HepG2 (cell line): ENCODE results near the gene CELF5. TPM values are rescaled to one million over a fixed set of nuclear protein-coding genes. Genes with fewer than 3 reads are reported as not detected.

Experiments
- ATAC-seq: fragments of 200-7000 bp; cut with Tn5 transposase; 3 replicates; pipeline ENCODE4 v1.9.1; 2020; ENCODE audit warnings: mild to moderate bottlenecking, moderate library complexity
- BruUV-seq: library from RNA; stranded (reverse); fragments of 400-500 nt; replicated peaks from 2 replicates; lab custom pipeline; 2021; lab: Mats Ljungman, UMichigan
- CTCF ChIA-PET: fragments of 300-600 bp; formaldehyde crosslinking; extraction: SDS; loops from one replicate; lab custom pipeline; 2021; ENCODE audit warnings: low total read pairs, inconsistent platforms, low intra/inter-chr PET ratio; lab: Yijun Ruan, JAX
- POLR2A ChIA-PET: fragments of 350-600 bp; sonication (Branson Sonifier 250); formaldehyde crosslinking; loops from one replicate; lab custom pipeline; 2020; ENCODE audit warnings: antibody characterized with exemption, inconsistent platforms; lab: Yijun Ruan, JAX
- DNase-seq: peaks from one replicate; pipeline ENCODE4 v3.0.0-alpha.2; 2015; ENCODE audit warnings: low spot score
- FAIRE-seq: peaks from 3 replicates; lab custom pipeline; 2011; peaks lifted over from hg19 to GRCh38; lab: Jason Lieb, UNC
- H2AFZ ChIP-seq: one replicate; pipeline ENCODE4 v1.6.1; 2011; ENCODE audit warnings: low read length, inconsistent platforms
- H3K27ac ChIP-seq: fragments of 300-600 bp; 3 replicates; pipeline ENCODE4 v1.8.0; 2011; ENCODE audit warnings: mixed run types, mild to moderate bottlenecking, mixed read lengths, low read length, inconsistent platforms; ENCODE audit not compliant: insufficient read depth; ENCODE audit errors: extremely low read length
- H3K27me3 ChIP-seq, 2 experiments: fragments of 200-600 bp in 1 of 2; 2 replicates in 1 of 2; 3 replicates in 1 of 2; pipeline versions ENCODE4 v1.6.0 to v1.8.0; 2011; ENCODE audit warnings: low read length in 2 of 2, mild to moderate bottlenecking in 2 of 2, moderate library complexity in 2 of 2, inconsistent platforms in 1 of 2; ENCODE audit not compliant: insufficient read depth in 2 of 2, control insufficient read depth in 1 of 2
- H3K36me3 ChIP-seq, 2 experiments: fragments of 200-600 bp in 1 of 2; replicated peaks in 1 of 2; 2 replicates in 1 of 2; 3 replicates in 1 of 2; pipeline versions ENCODE4 v1.5.1 to v1.8.0; 2011; ENCODE audit warnings: low read length in 2 of 2, inconsistent platforms in 1 of 2; ENCODE audit not compliant: insufficient read depth in 2 of 2, control insufficient read depth in 1 of 2
- H3K4me1 ChIP-seq: 2 replicates; pipeline ENCODE4 v1.5.1; 2012; ENCODE audit warnings: low read length, inconsistent platforms; ENCODE audit not compliant: insufficient read depth
- H3K4me2 ChIP-seq: 2 replicates; pipeline ENCODE4 v1.6.0; 2011; ENCODE audit warnings: low read depth, low read length, inconsistent platforms
- H3K4me3 ChIP-seq, 3 experiments: fragments of 200-600 bp in 1 of 3; sonication (generic), shearing (Covaris generic) in 1 of 3; replicated peaks in 1 of 3; 2 replicates each; pipeline ENCODE4 v1.5.1; 2011 to 2016; ENCODE audit warnings: low read length in 3 of 3, inconsistent platforms in 2 of 3, low read depth in 2 of 3, mild to moderate bottlenecking in 2 of 3, control low read depth in 1 of 3, mixed read lengths in 1 of 3; ENCODE audit not compliant: insufficient read depth in 1 of 3
- H3K79me2 ChIP-seq: one replicate; pipeline ENCODE4 v1.6.1; 2011; ENCODE audit warnings: low read length, inconsistent platforms; ENCODE audit not compliant: insufficient read depth
- H3K9ac ChIP-seq: 2 replicates; pipeline ENCODE4 v1.6.0; 2011; ENCODE audit warnings: mild to moderate bottlenecking, low read depth, low read length, inconsistent platforms; ENCODE audit not compliant: insufficient read depth
- H3K9me3 ChIP-seq: 2 replicates; pipeline ENCODE4 v1.5.1; 2012; ENCODE audit warnings: mild to moderate bottlenecking, low read length
- H4K20me1 ChIP-seq: 2 replicates; pipeline ENCODE4 v1.6.0; 2011; ENCODE audit warnings: inconsistent platforms, mild to moderate bottlenecking, low read length, moderate library complexity; ENCODE audit not compliant: insufficient read depth
- AGO2 ChIP-seq: fragments of 200-400 bp; formaldehyde crosslinking; optimal IDR thresholded peaks from 2 replicates; pipeline ENCODE3; 2017; ENCODE audit warnings: mild to moderate bottlenecking, low read depth, low read length, moderate library complexity
- CAMTA2 ChIP-seq: sonication (generic); formaldehyde crosslinking; IDR thresholded peaks from 2 replicates; pipeline ENCODE4 v1.4.0; 2020; ENCODE audit warnings: mild to moderate bottlenecking, missing genetic modification reagents, borderline replicate concordance
- CBX5 ChIP-seq: sonication (generic); formaldehyde crosslinking; IDR thresholded peaks from 2 replicates; pipeline ENCODE4 v1.4.0; 2020; ENCODE audit warnings: missing genetic modification reagents, borderline replicate concordance
- FOXJ3 ChIP-seq: sonication (generic); formaldehyde crosslinking; IDR thresholded peaks from 2 replicates; pipeline ENCODE4 v1.4.0; 2020; ENCODE audit warnings: missing genetic modification reagents, mild to moderate bottlenecking, borderline replicate concordance
- HDAC6 ChIP-seq: fragments of 200-600 bp; sonication (generic); IDR thresholded peaks from 2 replicates; pipeline ENCODE4 v1.7.0; 2017; ENCODE audit warnings: mild to moderate bottlenecking, antibody characterized with exemption, low read length, low read depth
- IRF2 ChIP-seq: IDR thresholded peaks from 2 replicates; pipeline ENCODE4 v1.6.1; 2018; ENCODE audit warnings: missing genetic modification reagents, missing compliant biosample characterization
- MBNL3 ChIP-seq: fragments of 250-450 bp; sonication (Bioruptor Pico); conservative IDR thresholded peaks from 2 replicates; pipeline ENCODE4 v1.8.0; 2022; ENCODE audit warnings: mild to moderate bottlenecking, inconsistent platforms
- PCBP1 ChIP-seq: fragments of 200-400 bp; formaldehyde crosslinking; IDR thresholded peaks from 2 replicates; pipeline ENCODE4 v1.6.1; 2017; ENCODE audit warnings: mild to moderate bottlenecking, low read depth, low read length, borderline replicate concordance
- POLR2A ChIP-seq, 2 experiments: IDR thresholded peaks; 2 replicates each; pipeline ENCODE4 v1.6.1; 2011; ENCODE audit warnings: low read depth in 2 of 2, low read length in 2 of 2, mild to moderate bottlenecking in 1 of 2, moderate library complexity in 1 of 2; ENCODE audit not compliant: insufficient read depth in 1 of 2
- RBFOX2 ChIP-seq: fragments of 200-400 bp; formaldehyde crosslinking; IDR thresholded peaks from 2 replicates; pipeline ENCODE4 v1.6.1; 2017; ENCODE audit warnings: low read depth, mild to moderate bottlenecking, low read length
- RFXANK ChIP-seq: IDR thresholded peaks from 2 replicates; pipeline ENCODE4 v1.6.1; 2016
- RXRB ChIP-seq: IDR thresholded peaks from 2 replicates; pipeline ENCODE4 v1.6.1; 2016; ENCODE audit warnings: borderline replicate concordance, missing genetic modification reagents, missing compliant biosample characterization
- SP1 ChIP-seq, 2 experiments: fragments of 450-650 bp in 1 of 2; sonication (generic) in 1 of 2; formaldehyde crosslinking in 1 of 2; IDR thresholded peaks; 2 replicates each; pipeline versions ENCODE4 v1.4.0 to v1.6.1; 2016 to 2020; ENCODE audit warnings: missing genetic modification reagents in 1 of 2
- SPEN ChIP-seq: sonication (generic); formaldehyde crosslinking; IDR thresholded peaks from 2 replicates; pipeline ENCODE4 v1.5.1; 2020; ENCODE audit warnings: low read depth, mild to moderate bottlenecking, missing genetic modification reagents
- TOPORS ChIP-seq: sonication (generic); formaldehyde crosslinking; IDR thresholded peaks from 2 replicates; pipeline ENCODE4 v1.8.0; 2023; ENCODE audit warnings: mild to moderate bottlenecking, missing genetic modification reagents
- ZBTB7B ChIP-seq: sonication (generic); formaldehyde crosslinking; IDR thresholded peaks from 2 replicates; pipeline ENCODE4 v1.4.0; 2020; ENCODE audit warnings: missing genetic modification reagents
- ZNF674 ChIP-seq: sonication (generic); formaldehyde crosslinking; IDR thresholded peaks from 2 replicates; pipeline ENCODE4 v1.5.0; 2020; ENCODE audit warnings: low read depth, mild to moderate bottlenecking, missing genetic modification reagents
- ZNF75D ChIP-seq: sonication (generic); formaldehyde crosslinking; IDR thresholded peaks from 2 replicates; pipeline ENCODE4 v1.8.1; 2023; ENCODE audit warnings: missing genetic modification reagents, mild to moderate bottlenecking, borderline replicate concordance
- ZNF800 ChIP-seq: sonication (generic); formaldehyde crosslinking; IDR thresholded peaks from 2 replicates; pipeline ENCODE4 v1.4.0; 2020; ENCODE audit warnings: missing genetic modification reagents
- WGBS: methylation state at CpG from one replicate; pipeline ENCODE4 v1.1.6; 2017; ENCODE audit warnings: low lambda C conversion rate; 5-methylcytosine and 5-hydroxymethylcytosine counted together
- in situ Hi-C: cut with HindIII; loops from 2 replicates; pipeline ENCODE4 v1.10.0; 2017; ENCODE audit warnings: low pct_unique_long_range_greater_than_20kb; ENCODE audit not compliant: extremely low pct_ligation_motif_present
- intact Hi-C: fragments of 100-400 bp; cut with micrococcal nuclease; formaldehyde crosslinking; loops from one replicate; pipeline ENCODE4 v1.10.0; 2022; ENCODE audit not compliant: unreplicated experiment
- polyA plus RNA-seq, 8 experiments: library from polyadenylated mRNA; depleted of rRNA in 3 of 8; stranded (reverse) in 7 of 8; unstranded in 1 of 8; fragments of >200 nt; fragmentation: Illumina TruSeq in 4 of 8; extraction: Trizol in 4 of 8; gene quantifications; 2 replicates each; pipeline versions ENCODE4 v1.2.1 to v1.2.3, GENCODE V29; 2011 to 2016; ENCODE audit warnings: low read depth in 4 of 8, missing spikeins in 1 of 8, mixed read lengths in 1 of 8; ENCODE audit not compliant: insufficient read depth in 1 of 8
- total RNA-seq, 5 experiments: library from RNA; depleted of rRNA; stranded (reverse); fragments of >200 nt; fragmentation: Illumina TruSeq; extraction: Trizol; gene quantifications; 2 replicates each; pipeline ENCODE4 v1.2.3, GENCODE V29; 2016; ENCODE audit warnings: low read depth in 1 of 5

CELF5 gene
- total and polyA plus RNA-seq, 2 of the 13 experiments (the other 11 are each of a cell fraction or from before 2014, with no cell fraction given): 0.31 to 0.84 TPM

- Histone ChIP-seq H3K9me3 (no peaks in the 10 kb centered on the region), H3K36me3 (peaks cover 3 to 18% of the 10 kb centered on the region in 2 experiments; a peak in 3 of 5 replicates), H4K20me1 (no peaks in the 10 kb centered on the region), H3K9ac (no peak overlapping the region), H3K4me1 (no peaks in the 10 kb centered on the region), H2AFZ (no peak overlapping the region), H3K4me2 (no peak overlapping the region), H3K4me3 (no peak overlapping the region), H3K27ac (no peak overlapping the region), H3K27me3 (no peaks in the 10 kb centered on the region), H3K79me2 (peaks cover 2% of the 10 kb centered on the region)
- no TSS peak for BruUV-seq
- POLR2A ChIA-PET: no interaction called here
- DNase-seq: no peak
- peak; percentile 59 for TF ChIP-seq RBFOX2
- TF ChIP-seq CBX5 (CRISPR knock-in tag): no peak
- peak; percentile 61 for TF ChIP-seq AGO2
- no peak for TF ChIP-seq POLR2A (IDR thresholded peaks at IDR 0.05; ENCODE audit: insufficient read depth in 1 of 2, low read depth in 2 of 2, low read length in 2 of 2)
- 95% methylated on average over 30 of the region's 42 CpGs for WGBS
- in situ Hi-C loops (no loop called here), intact Hi-C loops (no loop called here)
- ATAC-seq: no peak
- CTCF ChIA-PET: no interaction called here
- no peak for FAIRE-seq
Measured at GRCh38 chr19:3196064-3196932, 28.2 kb upstream of the CELF5 start.

GRCh38 chr19:3196933-3197205 lies 27.6 kb upstream of the CELF5 start:
- Histone ChIP-seq H3K4me3 (no peak overlapping the region), H3K9ac (no peak overlapping the region), H4K20me1 (no peaks in the 10 kb centered on the region), H3K4me2 (no peak overlapping the region), H3K79me2 (no peaks in the 10 kb centered on the region), H3K27ac (no peak overlapping the region), H2AFZ (no peak overlapping the region), H3K27me3 (no peaks in the 10 kb centered on the region), H3K4me1 (no peaks in the 10 kb centered on the region), H3K36me3 (peaks cover 3 to 18% of the 10 kb centered on the region in 2 experiments; a peak in 3 of 5 replicates), H3K9me3 (no peaks in the 10 kb centered on the region)
- in situ Hi-C loops: no loop called here
- ChIA-PET CTCF (no interaction called here), POLR2A (no interaction called here)
- intact Hi-C loops: no loop called here
- FAIRE-seq (no peak), DNase-seq (no peak), ATAC-seq (no peak)
- 96% methylated on average over 13 of the region's 14 CpGs for WGBS
- BruUV-seq: no TSS peak
- no peak for TF ChIP-seq PCBP1
- TF ChIP-seq ZBTB7B (CRISPR knock-in tag): no peak
- TF ChIP-seq RFXANK (CRISPR knock-in tag): no peak
- no peak for TF ChIP-seq CAMTA2 (CRISPR knock-in tag)
- no peak for TF ChIP-seq AGO2
- TF ChIP-seq SPEN: no peak
- TF ChIP-seq ZNF674 (CRISPR knock-in tag): no peak
- no peak for TF ChIP-seq ZNF75D (CRISPR knock-in tag)
- TF ChIP-seq RXRB: no peak
- no peak for TF ChIP-seq IRF2 (CRISPR knock-in tag)
- TF ChIP-seq FOXJ3 (CRISPR knock-in tag): no peak
- no peak for TF ChIP-seq SP1 (IDR thresholded peaks at IDR 0.05)
- no peak for TF ChIP-seq SP1 (CRISPR knock-in tag; IDR thresholded peaks at IDR 0.05)
- no peak for TF ChIP-seq MBNL3
- no peak for TF ChIP-seq TOPORS
- TF ChIP-seq ZNF800 (CRISPR knock-in tag): no peak
- TF ChIP-seq HDAC6: no peak
